A549 treated with DMSO at 1 μM for 4 hours (cell line): ENCODE data around the gene MAP2K3. TPM values are rescaled to one million over a fixed set of nuclear protein-coding genes. Genes with fewer than 3 reads are reported as not detected.

Experiments
- total RNA-seq: library from RNA; stranded (reverse); fragments of 200-300 nt; extraction: Qiagen RNA extraction; gene quantifications from 5 replicates; pipeline ENCODE4 v1.2.3, GENCODE V29; 2022; ENCODE audit warnings: low read depth

Gene MAP2K3
- total RNA-seq = 118 to 197 TPM (median 162 TPM) in 5 replicates

GRCh38 chr17:21284319-21285163, at the start of gene MAP2K3:
Gene MAP2K3 (plus strand): TSS chr17:21284711. CDS start chr17:21284921, 210 bp downstream.

GRCh38 chr17:21252796-21253645, 31.5 kb upstream of the MAP2K3 start, which contains the start of gene NATD1:
Gene NATD1 (minus strand): TSS chr17:21253410. CDS start chr17:21253264, 146 bp downstream.

Other genes with a start within 250 kb of the MAP2K3 start
- 133 to 145 TPM (median 142 TPM) in 5 replicates for gene USP22, start 241.7 kb upstream of the MAP2K3 start, total RNA-seq
- gene DHRS7B, start 157.7 kb upstream of the MAP2K3 start, total RNA-seq = 18.3 to 21.2 TPM (median 19.7 TPM) in 5 replicates
- gene TMEM11, start 70.5 kb upstream of the MAP2K3 start, total RNA-seq = 60.5 to 74.8 TPM (median 68.3 TPM) in 5 replicates
- 2.6 to 3.8 TPM (median 3.1 TPM) in 5 replicates for gene NATD1, start 31.3 kb upstream of the MAP2K3 start, total RNA-seq
- 0.90 to 1.2 TPM (median 0.94 TPM) in 5 replicates for gene KCNJ12, start 91.6 kb downstream of the MAP2K3 start, total RNA-seq